H1 (cell line): Measurements from ENCODE around the gene NRXN3. TPM values are rescaled to one million over a fixed set of nuclear protein-coding genes. Genes with fewer than 3 reads are reported as not detected.

ENCODE experiments used
- CTCF ChIA-PET: fragments of 300-600 bp; sonication (Branson Sonifier 250); formaldehyde crosslinking; loops from one replicate; lab custom pipeline; 2021; ENCODE audit not compliant: partially characterized antibody; lab: Charles Lee
- POLR2A ChIA-PET: fragments of 300-600 bp; sonication (Branson Sonifier 250); formaldehyde crosslinking; loops from one replicate; lab custom pipeline; 2021; ENCODE audit warnings: inconsistent platforms; ENCODE audit not compliant: partially characterized antibody; lab: Charles Lee
- DNase-seq, 2 experiments: peaks; one replicate each; pipeline versions ENCODE4 v3.0.0 to v3.0.0-alpha.2; 2010 to 2022; ENCODE audit warnings: low spot score in 2 of 2, low read depth in 1 of 2, mixed read lengths in 1 of 2
- FAIRE-seq: peaks from 2 replicates; lab custom pipeline; 2011; peaks lifted over from hg19 to GRCh38; lab: Jason Lieb, UNC
- H2AFZ ChIP-seq: 2 replicates; pipeline ENCODE4 v1.8.1; 2012; ENCODE audit warnings: low read length, inconsistent platforms
- H2AK5ac ChIP-seq: 2 replicates; pipeline ENCODE4 v1.6.1; 2013; ENCODE audit warnings: low read depth, low read length
- H2BK120ac ChIP-seq: replicated peaks from 2 replicates; pipeline ENCODE3; 2013; ENCODE audit warnings: low read depth, low read length, inconsistent platforms
- H2BK12ac ChIP-seq: 2 replicates; pipeline ENCODE4 v1.6.1; 2013; ENCODE audit warnings: low read depth, low read length
- H2BK15ac ChIP-seq: 2 replicates; pipeline ENCODE4 v1.6.1; 2013; ENCODE audit warnings: low read length
- H2BK20ac ChIP-seq: 2 replicates; pipeline ENCODE4 v1.6.1; 2013; ENCODE audit warnings: low read length
- H2BK5ac ChIP-seq: 2 replicates; pipeline ENCODE4 v1.6.1; 2013; ENCODE audit warnings: low read depth, low read length
- H3K14ac ChIP-seq: 2 replicates; pipeline ENCODE4 v1.6.1; 2013; ENCODE audit warnings: inconsistent platforms; ENCODE audit not compliant: insufficient read length
- H3K18ac ChIP-seq: 2 replicates; pipeline ENCODE4 v1.6.1; 2013; ENCODE audit warnings: low read length; ENCODE audit errors: extremely low read depth
- H3K23ac ChIP-seq: 2 replicates; pipeline ENCODE4 v1.6.1; 2013; ENCODE audit warnings: inconsistent platforms; ENCODE audit not compliant: insufficient read length
- H3K23me2 ChIP-seq: 2 replicates; pipeline ENCODE4 v1.6.1; 2013; ENCODE audit warnings: low read depth, low read length
- H3K27ac ChIP-seq: 2 replicates; pipeline ENCODE4 v1.6.1; 2011; ENCODE audit warnings: low read depth, low read length, inconsistent platforms
- H3K27me3 ChIP-seq, 4 experiments: replicated peaks in 1 of 4; 1 replicate in 1 of 4; 2 replicates in 3 of 4; pipeline versions ENCODE4 v1.6.1 to v1.8.1; 2011 to 2013; ENCODE audit warnings: low read length in 3 of 4, mild to moderate bottlenecking in 3 of 4, inconsistent platforms in 2 of 4, mixed read lengths in 2 of 4, moderate library complexity in 1 of 4; ENCODE audit not compliant: control insufficient read depth in 3 of 4, insufficient read depth in 3 of 4; ENCODE audit errors: extremely low read depth in 1 of 4
- H3K36me3 ChIP-seq, 4 experiments: 2 replicates each; pipeline versions ENCODE4 v1.6.1 to v1.8.1; 2011 to 2013; ENCODE audit warnings: mild to moderate bottlenecking in 4 of 4, low read length in 3 of 4, moderate library complexity in 2 of 4, control low read depth in 1 of 4, inconsistent platforms in 1 of 4; ENCODE audit not compliant: insufficient read depth in 4 of 4, control insufficient read depth in 2 of 4
- H3K4ac ChIP-seq: replicated peaks from 2 replicates; pipeline ENCODE3; 2013; ENCODE audit warnings: low read length, low read depth, mixed read lengths, inconsistent platforms; ENCODE audit not compliant: insufficient read length
- H3K4me1 ChIP-seq, 4 experiments: replicated peaks in 1 of 4; 1 replicate in 1 of 4; 2 replicates in 3 of 4; pipeline versions ENCODE4 v1.6.1 to v1.8.1; 2011 to 2013; ENCODE audit warnings: low read length in 3 of 4, inconsistent platforms in 2 of 4, mixed read lengths in 1 of 4; ENCODE audit not compliant: insufficient read depth in 4 of 4, control insufficient read depth in 3 of 4
- H3K4me2 ChIP-seq, 2 experiments: 2 replicates each; pipeline versions ENCODE4 v1.6.1 to v1.8.1; 2011 to 2013; ENCODE audit warnings: low read depth in 2 of 2, low read length in 2 of 2, control low read depth in 1 of 2, inconsistent platforms in 1 of 2, mild to moderate bottlenecking in 1 of 2; ENCODE audit not compliant: insufficient read depth in 1 of 2
- H3K4me3 ChIP-seq, 4 experiments: fragments of 200-600, 300-600 bp in 1 of 4; sonication (generic), shearing (Covaris generic), sonication (Bioruptor Twin) in 1 of 4; 2 replicates each; pipeline versions ENCODE4 v1.5.1 to v1.8.1; 2011 to 2016; ENCODE audit warnings: low read length in 4 of 4, low read depth in 3 of 4, control low read depth in 2 of 4, inconsistent platforms in 2 of 4, mild to moderate bottlenecking in 2 of 4, mixed read lengths in 1 of 4, moderate library complexity in 1 of 4; ENCODE audit not compliant: insufficient read depth in 2 of 4; ENCODE audit errors: extremely low read depth in 1 of 4
- H3K56ac ChIP-seq: replicated peaks from 2 replicates; pipeline ENCODE3; 2013; ENCODE audit warnings: low read depth, mild to moderate bottlenecking, mixed read lengths, low read length, inconsistent platforms; ENCODE audit not compliant: insufficient read length
- H3K79me1 ChIP-seq: 2 replicates; pipeline ENCODE4 v1.6.1; 2013; ENCODE audit warnings: low read depth, low read length, control low read depth
- H3K79me2 ChIP-seq, 2 experiments: 2 replicates each; pipeline versions ENCODE4 v1.6.1 to v1.8.1; 2012 to 2013; ENCODE audit warnings: low read length in 2 of 2, mild to moderate bottlenecking in 2 of 2, inconsistent platforms in 1 of 2; ENCODE audit not compliant: insufficient read depth in 2 of 2, control insufficient read depth in 1 of 2
- H3K9ac ChIP-seq, 4 experiments: replicated peaks in 1 of 4; 1 replicate in 1 of 4; 2 replicates in 3 of 4; pipeline versions ENCODE4 v1.6.1 to v1.8.1; 2011 to 2013; ENCODE audit warnings: low read depth in 3 of 4, low read length in 3 of 4, control low read depth in 2 of 4, mild to moderate bottlenecking in 2 of 4, moderate library complexity in 2 of 4, inconsistent platforms in 1 of 4; ENCODE audit errors: extremely low read depth in 1 of 4
- H3K9me3 ChIP-seq, 2 experiments: 2 replicates each; pipeline versions ENCODE4 v1.6.1 to v1.8.1; 2012 to 2013; ENCODE audit warnings: mild to moderate bottlenecking in 2 of 2, moderate library complexity in 2 of 2, control low read depth in 1 of 2, inconsistent platforms in 1 of 2, low read depth in 1 of 2, low read length in 1 of 2, mixed read lengths in 1 of 2; ENCODE audit not compliant: insufficient read depth in 2 of 2
- H4K20me1 ChIP-seq, 2 experiments: replicated peaks in 1 of 2; 2 replicates each; pipeline versions ENCODE3 to v1.8.1; 2011 to 2013; ENCODE audit warnings: inconsistent platforms in 2 of 2, low read length in 2 of 2, mild to moderate bottlenecking in 1 of 2; ENCODE audit not compliant: insufficient read depth in 2 of 2, control insufficient read depth in 1 of 2
- H4K5ac ChIP-seq: 2 replicates; pipeline ENCODE4 v1.6.1; 2013; ENCODE audit warnings: low read length, low read depth, mixed read lengths, inconsistent platforms; ENCODE audit not compliant: insufficient read length
- H4K8ac ChIP-seq: 2 replicates; pipeline ENCODE4 v1.8.0; 2013; ENCODE audit warnings: mild to moderate bottlenecking, moderate library complexity, low read length, inconsistent platforms; ENCODE audit not compliant: insufficient read depth; ENCODE audit errors: extremely low read depth
- H4K91ac ChIP-seq: replicated peaks from 2 replicates; pipeline ENCODE3; 2013; ENCODE audit warnings: low read length, mixed read lengths, inconsistent platforms; ENCODE audit not compliant: insufficient read length
- BCL11A ChIP-seq, 2 experiments: IDR thresholded peaks; one replicate each; pipeline ENCODE4 v1.6.1; 2011; ENCODE audit warnings: low read depth in 2 of 2, low read length in 2 of 2, mild to moderate bottlenecking in 2 of 2
- CEBPB ChIP-seq: IDR thresholded peaks from 2 replicates; pipeline ENCODE4 v1.6.1; 2012; ENCODE audit warnings: low read depth, low read length
- E2F6 ChIP-seq: IDR thresholded peaks from 2 replicates; pipeline ENCODE4 v1.6.1; 2012; ENCODE audit warnings: inconsistent platforms
- EGR1 ChIP-seq: IDR thresholded peaks from 2 replicates; pipeline ENCODE4 v1.6.1; 2011; ENCODE audit warnings: low read depth, low read length, borderline replicate concordance
- JUN ChIP-seq: IDR thresholded peaks from 2 replicates; pipeline ENCODE4 v1.6.1; 2011; ENCODE audit warnings: low read depth, mild to moderate bottlenecking, improper control_type of control experiment, low read length
- MAX ChIP-seq: IDR thresholded peaks from 2 replicates; pipeline ENCODE4 v1.6.1; 2012; ENCODE audit warnings: inconsistent platforms
- NRF1 ChIP-seq: IDR thresholded peaks from 2 replicates; pipeline ENCODE4 v1.6.1; 2011; ENCODE audit warnings: mild to moderate bottlenecking, low read depth, low read length, improper control_type of control experiment
- PHF8 ChIP-seq: fragments of 200-600 bp; sonication (generic); conservative IDR thresholded peaks from 2 replicates; pipeline ENCODE4 v1.7.1; 2012; ENCODE audit warnings: low read depth, mild to moderate bottlenecking, inconsistent platforms, low read length, moderate library complexity
- POLR2A ChIP-seq, 2 experiments: IDR thresholded peaks; 1 replicate in 1 of 2; 2 replicates in 1 of 2; pipeline ENCODE4 v1.6.1; 2011; ENCODE audit warnings: low read depth in 2 of 2, low read length in 2 of 2, mild to moderate bottlenecking in 2 of 2; ENCODE audit errors: control extremely low read depth in 1 of 2
- POLR2AphosphoS5 ChIP-seq: IDR thresholded peaks from 2 replicates; pipeline ENCODE4 v1.6.1; 2011; ENCODE audit warnings: low read depth, low read length
- RFX5 ChIP-seq: IDR thresholded peaks from 2 replicates; pipeline ENCODE4 v1.6.1; 2011; ENCODE audit warnings: low read depth, low read length, improper control_type of control experiment, borderline replicate concordance
- TEAD4 ChIP-seq: IDR thresholded peaks from 2 replicates; pipeline ENCODE4 v1.6.1; 2012; ENCODE audit warnings: low read depth, low read length, inconsistent platforms, mixed read lengths
- WGBS, 2 experiments: shearing (Covaris generic) in 1 of 2; methylation state at CpG; one replicate each; pipeline versions ENCODE4 v1.1.6 to v1.1.7; 2013 to 2015; ENCODE audit warnings: low lambda C conversion rate in 2 of 2, mixed read lengths in 2 of 2, inconsistent platforms in 1 of 2, low coverage in 1 of 2, missing lambda C conversion rate in 1 of 2; ENCODE audit not compliant: insufficient replicate concordance in 2 of 2, insufficient coverage in 1 of 2, insufficient read length in 1 of 2; ENCODE audit errors: extremely low coverage in 1 of 2, missing lambda C conversion rate in 1 of 2; 5-methylcytosine and 5-hydroxymethylcytosine counted together
- polyA plus RNA-seq, 7 experiments: library from polyadenylated mRNA; depleted of rRNA in 3 of 7; stranded (reverse) in 5 of 7; unstranded in 2 of 7; fragments of >200 nt in 5 of 7; fragments of 200-250 nt in 2 of 7; gene quantifications; 1 replicate in 5 of 7; 2 replicates in 1 of 7; 4 replicates in 1 of 7; pipeline versions ENCODE4 v1.2.1 to v1.2.3, GENCODE V29; 2011 to 2013; ENCODE audit warnings: missing spikeins in 2 of 7, mixed read lengths in 2 of 7
- total RNA-seq: library from RNA; stranded (reverse); fragmentation: NEBNext Ultra II Directional; extraction: Animal tissue kit (Norgen Biotek cat#: 25700); gene quantifications from 2 replicates; pipeline ENCODE4 v1.2.1, GENCODE V29; 2021
- TF ChIP-seq, protein P1 (sequence below): IDR thresholded peaks from 2 replicates; pipeline ENCODE4 v1.6.1; 2012; ENCODE audit warnings: low read length, inconsistent platforms

The NRXN3 gene
- total and polyA plus RNA-seq, 2 of the 8 experiments (the other 6 are each of a cell fraction or from before 2014, with no cell fraction given): 2.6 to 4.1 TPM

DNA sequence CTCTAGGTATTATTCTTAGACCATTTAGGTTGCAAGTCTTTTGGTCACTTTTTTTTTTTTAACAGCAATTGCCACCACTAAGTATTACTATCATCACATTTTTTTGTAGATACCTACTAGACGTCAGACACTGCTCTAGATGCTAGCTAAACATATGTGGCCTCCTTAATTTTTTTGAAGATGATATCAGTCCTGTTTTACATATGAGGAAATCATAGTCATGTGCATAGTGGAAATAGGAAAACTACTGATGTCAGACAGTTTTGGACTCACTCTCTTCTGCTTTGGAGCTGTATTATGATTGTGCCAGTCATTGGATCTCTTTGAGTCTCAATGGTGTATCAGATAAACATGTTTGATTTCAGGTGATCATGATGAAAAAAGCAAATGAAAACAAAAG, 1736.8 kb downstream of the NRXN3 start:
- H2AFZ ChIP-seq: no peak overlapping the region
- 94% methylated on average over 1 of the region's 1 CpG; no CpG with 5 or more reads in 1 of the 2 experiments for WGBS, 2 experiments
- CTCF ChIA-PET: interaction anchor here (0.6 kb wide), 1 partner anchor 1101 kb away, joined by 4 read pairs; no protein-coding TSS in a partner anchor
- no peak for TF ChIP-seq PHF8
- TF ChIP-seq BCL11A (IDR thresholded peaks at IDR 0.05; ENCODE audit: low read depth in 2 of 2, low read length in 2 of 2): no peak
- TF ChIP-seq RFX5: no peak
- no peak for TF ChIP-seq POLR2A (IDR thresholded peaks at IDR 0.05; ENCODE audit: control extremely low read depth in 1 of 2, low read depth in 2 of 2, low read length in 2 of 2)
- no peak for TF ChIP-seq NRF1
- TF ChIP-seq E2F6: no peak
- no peak for TF ChIP-seq CEBPB
- no peak for TF ChIP-seq JUN
- TF ChIP-seq MAX: no peak
- no peak for TF ChIP-seq POLR2AphosphoS5
- no peak for TF ChIP-seq TEAD4
- TF ChIP-seq EGR1: no peak
- TF ChIP-seq, protein P1, sequence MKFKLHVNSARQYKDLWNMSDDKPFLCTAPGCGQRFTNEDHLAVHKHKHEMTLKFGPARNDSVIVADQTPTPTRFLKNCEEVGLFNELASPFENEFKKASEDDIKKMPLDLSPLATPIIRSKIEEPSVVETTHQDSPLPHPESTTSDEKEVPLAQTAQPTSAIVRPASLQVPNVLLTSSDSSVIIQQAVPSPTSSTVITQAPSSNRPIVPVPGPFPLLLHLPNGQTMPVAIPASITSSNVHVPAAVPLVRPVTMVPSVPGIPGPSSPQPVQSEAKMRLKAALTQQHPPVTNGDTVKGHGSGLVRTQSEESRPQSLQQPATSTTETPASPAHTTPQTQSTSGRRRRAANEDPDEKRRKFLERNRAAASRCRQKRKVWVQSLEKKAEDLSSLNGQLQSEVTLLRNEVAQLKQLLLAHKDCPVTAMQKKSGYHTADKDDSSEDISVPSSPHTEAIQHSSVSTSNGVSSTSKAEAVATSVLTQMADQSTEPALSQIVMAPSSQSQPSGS: no peak

More for the DNA sequence above, 1736.8 kb downstream of the NRXN3 start:
- no peaks in the 10 kb centered on the region for H3K79me1 ChIP-seq
- H3K14ac ChIP-seq: no peak overlapping the region
- no peak overlapping the region for H3K4me2 ChIP-seq
- no peak overlapping the region for H3K23ac ChIP-seq
- no peak for FAIRE-seq
- POLR2A ChIA-PET: no interaction called here
- H4K91ac ChIP-seq: no peak overlapping the region
- no peak for DNase-seq
- H2BK5ac ChIP-seq: no peak overlapping the region
- H3K4me3 ChIP-seq: no peak overlapping the region
- H3K9me3 ChIP-seq: no peaks in the 10 kb centered on the region
- H3K36me3 ChIP-seq: no peaks in the 10 kb centered on the region
- no peak overlapping the region for H3K18ac ChIP-seq
- no peaks in the 10 kb centered on the region for H3K23me2 ChIP-seq
- H2BK20ac ChIP-seq: no peak overlapping the region
- no peak overlapping the region for H2BK120ac ChIP-seq
- H3K27me3 ChIP-seq: no peaks in the 10 kb centered on the region
- no peaks in the 10 kb centered on the region for H3K4me1 ChIP-seq
- H3K4ac ChIP-seq: no peak overlapping the region
- no peak overlapping the region for H2BK15ac ChIP-seq
- H4K8ac ChIP-seq: no peak overlapping the region
- H3K9ac ChIP-seq: no peak overlapping the region
- H3K27ac ChIP-seq: no peak overlapping the region
- H4K5ac ChIP-seq: no peak overlapping the region
- no peak overlapping the region for H3K56ac ChIP-seq
- H2BK12ac ChIP-seq: no peak overlapping the region
- H4K20me1 ChIP-seq: no peaks in the 10 kb centered on the region
- H3K79me2 ChIP-seq: no peaks in the 10 kb centered on the region
- H2AK5ac ChIP-seq: no peak overlapping the region
